C1 segment of cervical spinal cord (tissue), 14 donors: ENCODE data around the gene ISCU.
"Not testable (repeated sequence)": the region's sequence is repeated elsewhere in the genome, so short reads cannot be mapped to it uniquely, and the experiment has no call there.

Source experiments
- DNase-seq, 14 donors: peaks; one replicate each; lab custom pipeline; 2025; lab: John Stamatoyannopoulos, UW

Gene ISCU

GRCh38 chr12:108570743-108571608 lies 8.6 kb downstream of the ISCU start:
- no peak for DNase-seq

- no peak for DNase-seq
These were observed 9.3 kb downstream of the ISCU start for GRCh38 chr12:108571609-108572165.

- no peak for DNase-seq
These were observed 9.9 kb downstream of the ISCU start for GRCh38 chr12:108572166-108572790.

GRCh38 chr12:108573317-108573716 lies 10.9 kb downstream of the ISCU start:
- no peak for DNase-seq

DNA sequence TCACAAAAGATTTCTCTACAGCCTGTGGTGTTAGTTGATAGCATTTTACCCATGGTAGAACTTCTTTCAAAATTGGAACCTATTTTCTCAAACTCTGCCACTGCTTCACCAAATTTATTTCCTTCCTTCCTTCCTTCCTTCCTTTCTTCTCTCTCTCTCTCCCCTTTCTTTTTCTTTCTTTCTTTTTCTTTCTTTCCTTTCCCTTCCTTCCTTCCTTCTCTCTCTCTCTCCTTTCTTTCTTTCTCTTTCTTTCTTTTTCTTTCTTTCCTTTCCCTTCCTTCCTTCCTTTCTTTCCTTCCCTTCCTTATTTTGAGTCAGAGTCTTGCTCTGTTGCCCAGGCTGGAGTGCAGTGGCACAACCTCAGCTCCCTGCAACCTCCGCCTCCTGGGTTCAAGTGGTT lies 11.9 kb downstream of the ISCU start:
- DNase-seq, result not testable (repeated sequence)

GRCh38 chr12:108575199-108575912 lies 13.0 kb downstream of the ISCU start:
- no peak for DNase-seq

DNA sequence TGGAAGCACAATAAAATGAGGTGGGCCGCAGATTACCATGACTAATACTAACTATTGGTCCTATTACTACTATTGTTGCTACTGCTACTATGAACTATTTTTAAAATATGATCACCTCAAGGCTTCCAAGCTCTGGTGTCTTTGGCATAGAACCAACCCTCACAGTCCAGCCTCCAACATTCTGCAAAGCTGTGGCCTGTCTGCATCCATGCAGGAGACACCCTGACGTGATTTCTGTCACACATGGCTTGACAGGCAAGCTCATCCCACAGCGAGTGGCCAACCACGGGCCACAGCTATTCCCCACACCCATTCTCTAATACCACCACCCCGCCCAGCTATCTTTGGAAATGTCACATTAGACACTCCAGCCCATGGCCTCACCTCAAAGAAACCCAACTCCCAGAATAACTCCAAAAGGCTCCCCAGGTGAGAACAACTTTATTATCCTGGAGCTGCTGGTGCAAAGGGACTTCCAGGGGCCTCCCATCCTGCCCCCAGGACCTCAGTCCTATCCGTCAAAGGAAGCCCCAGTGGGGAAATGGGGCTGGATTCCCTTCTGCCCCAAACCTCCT lies 14.4 kb downstream of the ISCU start:
- no peak for DNase-seq

DNA sequence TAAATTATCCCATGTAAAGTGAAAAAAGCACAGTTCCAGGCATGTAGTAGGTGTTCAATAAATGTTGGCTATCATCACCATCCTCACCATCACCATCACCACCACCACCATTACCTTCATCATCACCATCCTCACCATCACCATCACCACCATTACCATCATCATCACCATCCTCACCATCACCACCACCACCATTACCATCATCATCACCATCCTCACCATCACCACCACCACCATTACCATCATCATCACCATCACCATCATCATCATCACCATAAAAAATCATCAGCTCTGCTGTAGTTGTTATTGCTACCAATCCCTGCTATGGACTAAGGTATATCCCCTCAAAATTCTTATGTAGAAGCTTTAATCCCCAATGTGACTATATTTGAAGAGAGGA lies 15.1 kb downstream of the ISCU start:
- DNase-seq, result no peak

DNA sequence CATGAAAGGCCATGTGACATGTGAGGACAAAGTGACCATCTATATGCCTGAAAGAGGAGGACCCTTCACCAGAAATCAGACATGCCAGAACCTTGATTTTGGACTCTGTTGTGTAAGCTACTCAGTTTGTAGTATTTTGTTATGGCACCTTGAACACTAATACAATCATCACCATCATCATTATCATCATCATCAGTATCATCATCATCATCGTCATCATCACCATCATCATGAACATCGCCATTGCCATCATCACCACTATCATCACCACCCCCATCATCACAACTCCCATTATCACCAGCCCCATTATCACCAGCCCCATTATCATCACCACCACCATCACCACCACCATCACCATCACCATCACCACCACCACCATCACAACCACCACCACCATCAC lies 15.9 kb downstream of the ISCU start:
- no peak for DNase-seq

GRCh38 chr12:108578813-108579212 lies 16.4 kb downstream of the ISCU start:
- DNase-seq, result no peak

- DNase-seq, result no peak
These were observed 18.1 kb downstream of the ISCU start for GRCh38 chr12:108580531-108580930.

GRCh38 chr12:108581311-108582227 lies 19.2 kb downstream of the ISCU start:
- no peak for DNase-seq

DNA sequence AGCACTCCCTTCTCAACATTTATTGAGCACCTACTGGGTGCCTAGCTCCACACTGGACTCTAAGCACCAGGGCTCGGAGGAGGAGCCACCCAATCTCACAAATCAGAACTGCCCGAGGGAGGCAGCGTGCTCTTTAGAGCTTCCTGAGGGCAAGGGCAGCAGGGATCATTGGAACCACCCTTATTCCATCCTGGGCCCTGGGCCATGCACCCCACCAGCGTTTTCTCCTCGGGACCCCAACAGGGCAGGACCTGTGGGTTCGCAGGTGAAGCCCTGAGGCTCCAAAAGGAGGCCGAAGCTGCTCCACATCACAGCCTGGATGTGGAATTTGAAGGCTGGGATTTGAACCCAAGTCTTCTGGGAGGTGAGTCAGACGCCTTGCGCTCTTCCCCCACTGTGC lies 20.1 kb downstream of the ISCU start:
- no peak for DNase-seq

GRCh38 chr12:108582978-108583770 lies 20.8 kb downstream of the ISCU start:
- DNase-seq, result no peak

- DNase-seq, result no peak
These were observed 21.6 kb downstream of the ISCU start for GRCh38 chr12:108583991-108584390.

GRCh38 chr12:108584456-108585065 lies 22.2 kb downstream of the ISCU start:
- DNase-seq, result no peak

DNA sequence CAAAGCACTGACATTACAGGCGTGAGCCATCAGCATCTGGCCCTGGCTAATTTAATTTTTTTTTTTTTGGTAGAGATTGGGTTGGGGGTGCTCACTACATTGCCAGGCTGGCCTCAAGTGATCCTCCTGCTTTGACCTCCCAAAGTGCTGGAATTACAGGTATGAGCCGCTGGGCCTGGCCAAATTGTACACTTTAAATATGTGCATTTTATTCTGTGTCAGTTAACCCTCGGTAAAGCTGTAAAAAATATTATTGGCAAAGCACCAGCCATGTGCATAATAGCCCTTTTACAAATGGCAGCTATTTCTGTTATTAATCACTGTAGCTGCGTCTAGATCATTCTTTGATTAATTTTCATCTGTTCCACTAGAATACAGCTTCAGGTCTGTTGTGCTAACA lies 23.5 kb downstream of the ISCU start:
- no peak for DNase-seq

GRCh38 chr12:108586306-108586705 lies 23.9 kb downstream of the ISCU start:
- no peak for DNase-seq

GRCh38 chr12:108587826-108588225 lies 25.4 kb downstream of the ISCU start:
- peak in 5 of 14 donors; percentile 5 to 16 (median 9) for DNase-seq
